ENCODE measurements around the gene BTN3A1.

DNA sequence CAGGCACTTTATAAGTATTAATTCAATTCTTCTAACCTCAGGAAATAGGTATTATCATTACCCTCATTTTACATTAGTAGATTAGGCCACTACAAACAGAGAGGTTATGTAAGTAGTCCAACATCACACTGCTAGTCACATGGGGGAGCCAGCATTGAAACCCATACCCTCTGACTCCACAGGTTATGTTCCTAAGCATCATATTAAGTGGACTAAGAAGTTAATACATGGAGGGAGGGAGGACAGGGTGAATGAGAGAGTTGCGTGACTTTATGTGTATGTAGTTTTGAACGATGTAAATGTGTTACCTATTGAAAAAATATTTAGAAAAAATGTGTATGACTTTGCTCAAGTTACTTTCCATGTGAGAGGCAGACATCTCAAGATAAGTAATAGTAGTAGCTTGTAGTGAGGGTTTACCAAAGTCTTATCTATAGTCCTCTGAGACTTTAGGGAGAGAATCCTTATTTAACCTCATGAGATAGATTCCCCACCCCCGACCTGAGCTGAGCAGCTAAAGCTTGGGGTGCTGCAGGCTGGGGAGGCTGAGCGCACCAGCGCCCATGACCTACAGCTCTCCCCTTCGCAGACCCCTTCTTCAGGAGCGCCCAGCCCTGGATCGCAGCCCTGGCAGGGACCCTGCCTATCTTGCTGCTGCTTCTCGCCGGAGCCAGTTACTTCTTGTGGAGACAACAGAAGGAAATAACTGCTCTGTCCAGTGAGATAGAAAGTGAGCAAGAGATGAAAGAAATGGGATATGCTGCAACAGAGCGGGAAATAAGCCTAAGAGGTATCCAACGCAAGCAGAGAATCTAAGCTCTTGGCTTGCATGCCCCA lies 29.5 kb upstream of the BTN3A1 start:
- TF ChIP-seq, protein P1, sequence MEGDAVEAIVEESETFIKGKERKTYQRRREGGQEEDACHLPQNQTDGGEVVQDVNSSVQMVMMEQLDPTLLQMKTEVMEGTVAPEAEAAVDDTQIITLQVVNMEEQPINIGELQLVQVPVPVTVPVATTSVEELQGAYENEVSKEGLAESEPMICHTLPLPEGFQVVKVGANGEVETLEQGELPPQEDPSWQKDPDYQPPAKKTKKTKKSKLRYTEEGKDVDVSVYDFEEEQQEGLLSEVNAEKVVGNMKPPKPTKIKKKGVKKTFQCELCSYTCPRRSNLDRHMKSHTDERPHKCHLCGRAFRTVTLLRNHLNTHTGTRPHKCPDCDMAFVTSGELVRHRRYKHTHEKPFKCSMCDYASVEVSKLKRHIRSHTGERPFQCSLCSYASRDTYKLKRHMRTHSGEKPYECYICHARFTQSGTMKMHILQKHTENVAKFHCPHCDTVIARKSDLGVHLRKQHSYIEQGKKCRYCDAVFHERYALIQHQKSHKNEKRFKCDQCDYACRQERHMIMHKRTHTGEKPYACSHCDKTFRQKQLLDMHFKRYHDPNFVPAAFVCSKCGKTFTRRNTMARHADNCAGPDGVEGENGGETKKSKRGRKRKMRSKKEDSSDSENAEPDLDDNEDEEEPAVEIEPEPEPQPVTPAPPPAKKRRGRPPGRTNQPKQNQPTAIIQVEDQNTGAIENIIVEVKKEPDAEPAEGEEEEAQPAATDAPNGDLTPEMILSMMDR (IDR thresholded peaks at IDR 0.05 in 4 of 5, conservative IDR thresholded peaks at IDR 0.05 in 1 of 5): no peak
- no peak for TF ChIP-seq POLR2A (IDR thresholded peaks at IDR 0.05)
